ENCODE data around the gene AKT3. TPM values are rescaled to one million over a fixed set of nuclear protein-coding genes. Genes with fewer than 3 reads are reported as not detected.
A peak's percentile ranks its signal among the peaks of the same experiment; 100 is the strongest.

The AKT3 gene
- total RNA-seq, 1 donor from 2014 or later, result 61.9 TPM

DNA sequence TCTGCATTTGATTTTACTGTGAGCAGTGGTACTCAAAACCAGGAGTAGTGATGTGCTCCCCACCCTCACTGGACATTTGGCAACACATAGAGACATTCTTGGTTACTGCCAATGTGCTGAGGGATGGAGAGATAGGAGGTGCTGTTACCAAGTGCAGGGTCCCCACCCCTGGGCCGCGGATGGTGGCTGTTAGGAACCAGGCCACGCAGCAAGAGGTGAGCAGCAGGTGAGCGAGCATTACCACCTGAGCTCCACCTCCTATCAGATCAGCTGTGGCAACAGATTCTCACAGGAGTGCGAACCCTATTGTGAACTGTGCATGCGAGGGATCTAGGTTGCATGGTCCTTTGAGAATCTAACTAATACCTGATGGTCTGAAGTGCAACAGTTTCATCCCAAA is 95.7 kb downstream of the AKT3 start:
- H3K36me3 ChIP-seq, result no peaks in the 10 kb centered on the region
- no peaks in the 10 kb centered on the region for H3K9me3 ChIP-seq
- intact Hi-C loops (cut with DNase I), result loop anchor here (10.0 kb wide), 1 partner anchor 280 kb away; no protein-coding TSS in a partner anchor

DNA sequence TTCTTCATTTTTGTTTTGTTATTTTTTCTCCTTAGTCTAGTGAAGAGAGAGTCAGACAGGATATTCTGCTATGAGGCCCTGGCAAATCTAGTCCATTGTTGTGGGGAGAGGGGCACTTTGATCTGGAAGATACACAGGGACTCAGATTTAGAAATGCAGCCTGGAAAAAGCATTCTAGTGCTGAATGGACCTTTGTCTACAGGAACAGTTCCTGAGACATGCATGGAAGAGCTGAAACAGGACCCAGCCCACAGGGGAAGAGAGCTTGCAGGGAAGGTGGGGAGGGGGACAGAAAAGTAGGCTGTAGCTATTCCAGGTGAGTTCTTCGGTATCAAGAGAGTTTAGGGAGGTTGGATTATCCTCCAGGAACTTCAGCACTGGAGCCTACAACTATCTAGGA is 98.5 kb downstream of the AKT3 start:
- intact Hi-C loops (cut with DNase I), result loop anchor here (10.0 kb wide), 1 partner anchor 277 kb away; no protein-coding TSS in a partner anchor
- TF ChIP-seq CTCF (IDR thresholded peaks at IDR 0.05) (no peak), POLR2AphosphoS5 (IDR thresholded peaks at IDR 0.05; ENCODE audit: insufficient read depth in 1 of 2, low read depth in 1 of 2) (no peak), POLR2A (IDR thresholded peaks at IDR 0.05) (no peak)
- Histone ChIP-seq H3K27ac (no peak overlapping the region), H3K4me1 (peaks cover 13% of the 10 kb centered on the region), H3K36me3 (no peaks in the 10 kb centered on the region), H3K9me3 (no peaks in the 10 kb centered on the region), H3K4me3 (no peak overlapping the region), H3K27me3 (no peaks in the 10 kb centered on the region)
- DNase-seq (ENCODE audit: extremely low spot score in 2 of 2), result no peak

More for the DNA sequence above, 95.7 kb downstream of the AKT3 start:
- Histone ChIP-seq H3K27me3 (no peaks in the 10 kb centered on the region), H3K4me3 (no peak overlapping the region), H3K4me1 (peaks cover 13% of the 10 kb centered on the region), H3K27ac (no peak overlapping the region)
- no peak for DNase-seq (ENCODE audit: extremely low spot score in 2 of 2)
- no peak for TF ChIP-seq CTCF (IDR thresholded peaks at IDR 0.05)

DNA sequence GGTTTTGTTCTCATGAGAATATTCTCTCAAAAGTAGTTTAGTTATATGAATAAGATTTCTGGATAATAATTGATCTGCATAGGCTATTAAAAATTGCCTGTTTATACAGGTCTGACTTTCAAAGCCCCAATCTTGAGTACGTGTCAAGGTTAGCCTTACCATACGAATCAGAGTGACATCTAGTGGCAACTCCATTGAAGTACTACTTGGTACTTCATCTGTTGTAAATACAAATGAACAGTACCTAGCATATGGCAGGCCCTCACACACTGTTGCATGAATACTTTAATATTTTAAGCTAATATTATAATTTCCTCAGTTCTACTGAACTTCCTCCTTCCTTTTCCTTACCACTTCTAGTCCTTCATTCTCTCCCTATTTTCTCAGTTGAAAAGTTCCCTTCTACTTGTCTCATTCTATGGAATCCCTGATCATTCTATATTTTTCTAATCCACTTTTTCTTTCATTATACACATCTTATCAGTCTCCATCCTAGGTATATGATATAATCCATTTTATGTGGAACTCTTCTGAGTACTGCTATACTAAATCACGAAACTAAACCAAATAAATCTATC is 101.2 kb downstream of the AKT3 start:
- TF ChIP-seq POLR2AphosphoS5 (IDR thresholded peaks at IDR 0.05; ENCODE audit: insufficient read depth in 1 of 2, low read depth in 1 of 2), result peak in 1 of 2 donors; percentile 35
- TF ChIP-seq CTCF (IDR thresholded peaks at IDR 0.05), result peak; percentile 36 to 71 (median 58)
- no peak for TF ChIP-seq POLR2A (IDR thresholded peaks at IDR 0.05)
- H3K27ac ChIP-seq, result no peak overlapping the region
- H3K36me3 ChIP-seq, result no peaks in the 10 kb centered on the region
- no peak for DNase-seq (ENCODE audit: extremely low spot score in 2 of 2)
- no peak overlapping the region for H3K4me3 ChIP-seq
- no peaks in the 10 kb centered on the region for H3K9me3 ChIP-seq
- peaks cover 9% of the 10 kb centered on the region for H3K4me1 ChIP-seq
- intact Hi-C loops (cut with DNase I), result no loop called here
- H3K27me3 ChIP-seq, result no peaks in the 10 kb centered on the region

DNA sequence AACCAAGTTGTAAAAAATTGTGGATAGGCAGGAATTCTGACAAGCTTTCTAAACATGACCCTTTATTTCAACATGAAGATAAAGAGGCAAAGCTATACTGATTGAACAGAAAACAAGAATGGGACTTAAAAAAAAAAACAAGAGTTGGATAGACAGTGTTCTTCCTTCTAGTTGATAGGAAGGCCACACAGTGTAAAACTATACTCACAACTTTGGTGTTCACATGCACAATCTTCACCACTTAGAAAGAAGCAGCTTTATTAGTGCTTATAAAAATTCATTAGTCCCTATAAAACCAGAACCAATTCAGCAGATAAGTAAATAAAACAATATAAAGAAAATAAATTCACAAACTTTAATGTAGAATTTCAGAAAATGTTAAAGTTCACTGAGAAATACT is 101.8 kb downstream of the AKT3 start:
- Histone ChIP-seq H3K27ac (no peak overlapping the region), H3K4me1 (peaks cover 9% of the 10 kb centered on the region), H3K4me3 (no peak overlapping the region), H3K9me3 (no peaks in the 10 kb centered on the region), H3K36me3 (no peaks in the 10 kb centered on the region), H3K27me3 (no peaks in the 10 kb centered on the region)
- no peak for DNase-seq (ENCODE audit: extremely low spot score in 2 of 2)
- TF ChIP-seq CTCF (IDR thresholded peaks at IDR 0.05), result no peak
- TF ChIP-seq POLR2AphosphoS5 (IDR thresholded peaks at IDR 0.05; ENCODE audit: insufficient read depth in 1 of 2, low read depth in 1 of 2), result no peak
- no peak for TF ChIP-seq POLR2A (IDR thresholded peaks at IDR 0.05)
- intact Hi-C loops (cut with DNase I), result no loop called here

DNA sequence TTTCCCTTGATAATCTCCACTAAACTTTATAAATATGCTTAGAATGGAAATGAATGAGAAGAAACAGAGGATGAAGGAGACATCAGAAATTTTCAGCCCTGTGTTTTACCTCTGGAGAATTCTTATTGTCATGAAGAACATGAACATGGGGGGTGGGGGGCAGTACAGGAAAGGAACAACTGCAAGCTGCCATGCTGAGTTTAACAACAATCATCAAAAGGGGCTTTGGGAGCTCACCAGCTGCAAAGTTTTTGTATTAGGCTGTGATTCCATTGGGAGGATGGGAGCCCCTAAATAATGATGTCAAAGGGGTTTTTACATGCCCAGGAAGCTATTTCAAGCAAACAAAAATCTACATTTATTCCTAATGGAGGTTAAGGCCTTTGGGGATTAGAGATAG is 103.3 kb downstream of the AKT3 start:
- Histone ChIP-seq H3K9me3 (no peaks in the 10 kb centered on the region), H3K4me3 (no peak overlapping the region), H3K36me3 (no peaks in the 10 kb centered on the region), H3K4me1 (peaks cover 7% of the 10 kb centered on the region), H3K27ac (no peak overlapping the region), H3K27me3 (no peaks in the 10 kb centered on the region)
- no peak for DNase-seq (ENCODE audit: extremely low spot score in 2 of 2)
- intact Hi-C loops (cut with DNase I), result no loop called here
- TF ChIP-seq POLR2AphosphoS5 (IDR thresholded peaks at IDR 0.05; ENCODE audit: insufficient read depth in 1 of 2, low read depth in 1 of 2) (no peak), POLR2A (IDR thresholded peaks at IDR 0.05) (no peak), CTCF (IDR thresholded peaks at IDR 0.05) (no peak)

All from vagina (tissue), 2 donors.